Loucy (cell line): ENCODE measurements around the gene ALPK3.

Experiments
- CTCF ChIP-seq: fragments of 200-600 bp; sonication (generic); conservative IDR thresholded peaks from 2 replicates; pipeline ENCODE4 v1.5.1; 2014; ENCODE audit warnings: mild to moderate bottlenecking, antibody characterized with exemption, low read length
- EZH2phosphoT487 ChIP-seq: fragments of 200-600 bp; IDR thresholded peaks from 2 replicates; pipeline ENCODE4 v1.6.1; 2018; ENCODE audit warnings: antibody characterized with exemption, mild to moderate bottlenecking, moderate library complexity, borderline replicate concordance

- TF ChIP-seq CTCF (no peak), EZH2phosphoT487 (no peak)
These were observed 39.7 kb downstream of the ALPK3 start for GRCh38 chr15:84856731-84857417.
